CD4-positive, CD25-positive, alpha-beta regulatory T cell (primary cell): ENCODE measurements around the gene LCOR. TPM values are rescaled to one million over a fixed set of nuclear protein-coding genes. Genes with fewer than 3 reads are reported as not detected.

ENCODE experiments used
- ATAC-seq, 2 donors: fragments of 150-1000 bp; cut with Tn5 transposase; one replicate each; pipeline ENCODE4 v1.10.0; 2021; ENCODE audit warnings: low read depth in 2 of 2, moderate number of reproducible peaks in 2 of 2, moderate library complexity in 1 of 2
- DNase-seq, 3 donors: peaks; one replicate each; pipeline versions ENCODE4 v3.0.0 to v3.0.0-alpha.2; 2012 to 2022; ENCODE audit warnings: mixed read lengths in 1 of 3
- H3K27ac ChIP-seq: one replicate; pipeline ENCODE4 v1.7.0; 2013; ENCODE audit warnings: mild to moderate bottlenecking, low read length; ENCODE audit not compliant: insufficient read depth, poor library complexity, severe bottlenecking
- H3K27me3 ChIP-seq: one replicate; pipeline ENCODE4 v1.7.0; 2013; ENCODE audit warnings: low read length; ENCODE audit not compliant: control insufficient read depth, insufficient read depth
- H3K36me3 ChIP-seq: one replicate; pipeline ENCODE4 v1.7.0; 2013; ENCODE audit warnings: mild to moderate bottlenecking, low read length, moderate library complexity; ENCODE audit not compliant: control insufficient read depth, insufficient read depth
- H3K4me1 ChIP-seq: 2 replicates; pipeline ENCODE4 v1.7.0; 2013; ENCODE audit warnings: mild to moderate bottlenecking, low read length; ENCODE audit not compliant: insufficient read depth, control insufficient read depth, poor library complexity, severe bottlenecking
- H3K4me3 ChIP-seq: one replicate; pipeline ENCODE4 v1.7.0; 2013; ENCODE audit warnings: low read depth, mild to moderate bottlenecking, low read length, moderate library complexity
- H3K9me3 ChIP-seq, 2 experiments: 1 replicate in 1 of 2; 2 replicates in 1 of 2; pipeline ENCODE4 v1.7.0; 2013; ENCODE audit warnings: low read length in 2 of 2, mild to moderate bottlenecking in 1 of 2, moderate library complexity in 1 of 2; ENCODE audit not compliant: control insufficient read depth in 2 of 2
- H3K27ac Mint-ChIP-seq, 3 donors: one replicate each; pipeline ENCODE4 v1.8.0; 2020 to 2022; ENCODE audit warnings: mild to moderate bottlenecking in 3 of 3, mixed read lengths in 3 of 3, moderate library complexity in 2 of 3
- H3K27me3 Mint-ChIP-seq: one replicate; pipeline ENCODE4 v1.8.0; 2022; ENCODE audit warnings: mild to moderate bottlenecking, mixed read lengths
- H3K36me3 Mint-ChIP-seq: one replicate; pipeline ENCODE4 v1.8.0; 2020; ENCODE audit warnings: mixed read lengths
- H3K4me1 Mint-ChIP-seq, 4 donors: one replicate each; pipeline ENCODE4 v1.8.0; 2020 to 2022; ENCODE audit warnings: mixed read lengths in 4 of 4, mild to moderate bottlenecking in 1 of 4
- H3K4me3 Mint-ChIP-seq, 4 donors: one replicate each; pipeline ENCODE4 v1.8.0; 2020 to 2022; ENCODE audit warnings: mild to moderate bottlenecking in 4 of 4, mixed read lengths in 4 of 4, moderate library complexity in 3 of 4
- H3K9me3 Mint-ChIP-seq, 7 donors: one replicate each; pipeline ENCODE4 v1.8.0; 2020 to 2022; ENCODE audit warnings: mixed read lengths in 7 of 7, mild to moderate bottlenecking in 3 of 7, moderate library complexity in 2 of 7
- polyA plus RNA-seq, 4 donors: library from polyadenylated mRNA; unstranded; fragments of 300-500 nt; fragmentation: Illumina TruSeq; gene quantifications; one replicate each; pipeline ENCODE4 v1.2.3, GENCODE V29; 2021
- total RNA-seq: library from RNA; stranded (reverse); gene quantifications from one replicate; pipeline ENCODE4 v1.2.3, GENCODE V29; 2022

The LCOR gene
- total and polyA plus RNA-seq, 5 donors from 2014 or later = 12.7 to 63.1 (median 16.7) TPM

- Histone ChIP-seq H3K4me1 (no peaks in the 10 kb centered on the region), H3K36me3 (no peaks in the 10 kb centered on the region), H3K27ac (no peak overlapping the region), H3K4me3 (no peak overlapping the region), H3K9me3 (no peaks in the 10 kb centered on the region), H3K27me3 (no peaks in the 10 kb centered on the region)
- Mint-ChIP-seq H3K27me3 (no peaks in the 10 kb centered on the region), H3K4me1 (peaks cover 39 to 74% (median 44%) of the 10 kb centered on the region in 4 donors), H3K9me3 (no peaks in the 10 kb centered on the region), H3K27ac (peak overlapping the region in 1 of 3 donors; percentile 10), H3K36me3 (peaks cover 9% of the 10 kb centered on the region), H3K4me3 (peak overlapping the region in 1 of 4 donors; percentile 21)
- no peak for ATAC-seq
- no peak for DNase-seq
Observed at GRCh38 chr10:96873756-96874467, 41.8 kb downstream of the LCOR start.

DNA sequence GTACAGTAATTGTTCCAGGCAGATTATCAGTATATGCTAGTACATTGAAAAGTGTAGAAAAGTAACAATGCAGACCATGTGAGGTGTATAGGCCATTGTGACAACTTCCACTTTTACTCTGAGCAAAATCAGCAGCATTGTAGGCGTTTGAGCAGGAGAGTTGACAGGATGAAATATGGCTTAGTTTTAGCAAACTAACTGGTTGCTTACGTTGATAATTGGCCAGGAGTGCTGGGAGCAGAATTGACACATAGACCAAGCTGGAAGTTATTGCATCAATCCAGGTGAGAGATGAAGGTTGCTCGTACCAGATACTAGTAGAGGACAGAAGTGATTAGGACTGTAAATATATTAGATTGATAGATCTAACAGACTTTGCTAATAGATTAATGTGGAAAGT, 46.0 kb downstream of the LCOR start:
- Histone ChIP-seq H3K27ac (no peak overlapping the region), H3K27me3 (no peaks in the 10 kb centered on the region), H3K9me3 (no peaks in the 10 kb centered on the region), H3K36me3 (no peaks in the 10 kb centered on the region), H3K4me1 (peaks cover 3% of the 10 kb centered on the region), H3K4me3 (no peak overlapping the region)
- H3K9me3 Mint-ChIP-seq = peaks cover 0 to 4% (median 0%) of the 10 kb centered on the region in 7 donors
- no peaks in the 10 kb centered on the region for H3K27me3 Mint-ChIP-seq
- H3K4me3 Mint-ChIP-seq = peak overlapping the region in 1 of 4 donors; percentile 4
- H3K36me3 Mint-ChIP-seq = peaks cover 12% of the 10 kb centered on the region
- no peak overlapping the region for H3K27ac Mint-ChIP-seq
- ATAC-seq (no peak), DNase-seq (no peak)
- peaks cover 35 to 77% (median 55%) of the 10 kb centered on the region in 4 donors for H3K4me1 Mint-ChIP-seq

DNA sequence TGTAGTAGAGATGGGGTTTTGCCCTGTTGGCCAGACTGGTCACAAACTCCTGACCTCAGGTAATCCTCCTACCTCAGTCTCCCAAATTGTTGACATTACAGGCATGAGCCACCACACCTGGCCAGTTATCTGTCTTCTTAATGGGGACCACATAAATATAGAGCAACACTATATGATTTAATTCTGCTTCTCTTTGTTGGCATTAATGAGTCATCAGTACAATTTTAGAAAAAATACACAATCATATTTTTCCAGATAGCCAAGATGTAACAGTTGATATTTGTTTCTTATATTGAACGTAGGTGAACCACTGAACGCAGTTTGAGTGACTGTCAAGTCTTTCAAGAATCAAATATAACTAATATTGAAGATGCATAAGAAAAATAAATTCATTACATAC, 48.5 kb downstream of the LCOR start:
- Histone ChIP-seq H3K9me3 (no peaks in the 10 kb centered on the region), H3K36me3 (no peaks in the 10 kb centered on the region), H3K27me3 (no peaks in the 10 kb centered on the region), H3K4me3 (no peak overlapping the region), H3K27ac (no peak overlapping the region), H3K4me1 (peaks cover 3% of the 10 kb centered on the region)
- Mint-ChIP-seq H3K9me3 (peaks cover 0 to 4% (median 0%) of the 10 kb centered on the region in 7 donors), H3K4me3 (no peak overlapping the region), H3K27me3 (no peaks in the 10 kb centered on the region), H3K4me1 (peaks cover 32 to 69% (median 53%) of the 10 kb centered on the region in 4 donors), H3K36me3 (peaks cover 12% of the 10 kb centered on the region), H3K27ac (no peak overlapping the region)
- no peak for ATAC-seq
- no peak for DNase-seq

- no peaks in the 10 kb centered on the region for H3K4me1 ChIP-seq
- Mint-ChIP-seq H3K4me1 (peaks cover 23 to 32% (median 28%) of the 10 kb centered on the region in 4 donors), H3K27ac (no peak overlapping the region), H3K27me3 (no peaks in the 10 kb centered on the region), H3K4me3 (no peak overlapping the region), H3K9me3 (peaks cover 0 to 19% (median 9%) of the 10 kb centered on the region in 7 donors), H3K36me3 (peaks cover 42% of the 10 kb centered on the region)
- H3K36me3 ChIP-seq = peaks cover 24% of the 10 kb centered on the region
- H3K27ac ChIP-seq = no peak overlapping the region
- no peak overlapping the region for H3K4me3 ChIP-seq
- ATAC-seq = no peak
- no peaks in the 10 kb centered on the region for H3K27me3 ChIP-seq
- peaks cover 0 to 7% of the 10 kb centered on the region in 2 experiments for H3K9me3 ChIP-seq
- DNase-seq = no peak
Observed at GRCh38 chr10:96889415-96890171, 57.5 kb downstream of the LCOR start.

- Histone ChIP-seq H3K27me3 (no peaks in the 10 kb centered on the region), H3K27ac (no peak overlapping the region), H3K36me3 (peaks cover 24% of the 10 kb centered on the region), H3K9me3 (peaks cover 0 to 7% of the 10 kb centered on the region in 2 experiments), H3K4me1 (no peaks in the 10 kb centered on the region), H3K4me3 (no peak overlapping the region)
- H3K4me1 Mint-ChIP-seq = peaks cover 25 to 36% (median 32%) of the 10 kb centered on the region in 4 donors
- H3K27ac Mint-ChIP-seq = no peak overlapping the region
- H3K36me3 Mint-ChIP-seq = peaks cover 44% of the 10 kb centered on the region
- DNase-seq (no peak), ATAC-seq (no peak)
- H3K9me3 Mint-ChIP-seq = peaks cover 0 to 19% (median 9%) of the 10 kb centered on the region in 7 donors
- no peaks in the 10 kb centered on the region for H3K27me3 Mint-ChIP-seq
- H3K4me3 Mint-ChIP-seq = no peak overlapping the region
Observed at GRCh38 chr10:96890172-96890513, 58.0 kb downstream of the LCOR start.

DNA sequence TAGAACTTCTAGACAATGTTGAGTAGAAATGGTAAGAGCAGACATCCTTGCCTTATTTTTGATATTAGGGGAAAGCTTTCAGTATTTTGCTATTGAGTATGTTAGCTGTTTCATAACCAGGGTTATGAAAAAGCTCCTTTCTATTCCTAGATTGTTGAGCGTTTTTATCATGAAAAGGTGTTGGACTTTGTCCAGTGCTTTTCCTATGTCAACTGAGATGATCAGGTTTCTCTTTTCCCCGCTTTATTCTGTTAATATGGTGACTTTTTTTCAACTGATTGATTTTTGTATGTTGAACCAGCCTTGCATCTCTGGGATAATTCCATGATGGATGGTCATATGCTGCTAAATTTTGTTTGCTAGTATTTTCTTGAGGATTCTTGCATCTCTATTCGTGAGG, 58.5 kb downstream of the LCOR start:
- Histone ChIP-seq H3K27ac (no peak overlapping the region), H3K4me3 (no peak overlapping the region), H3K4me1 (no peaks in the 10 kb centered on the region), H3K27me3 (no peaks in the 10 kb centered on the region), H3K9me3 (peaks cover 0 to 7% of the 10 kb centered on the region in 2 experiments), H3K36me3 (peaks cover 24% of the 10 kb centered on the region)
- H3K27me3 Mint-ChIP-seq = no peaks in the 10 kb centered on the region
- H3K4me3 Mint-ChIP-seq = no peak overlapping the region
- peaks cover 0 to 19% (median 9%) of the 10 kb centered on the region in 7 donors for H3K9me3 Mint-ChIP-seq
- peaks cover 29 to 40% (median 35%) of the 10 kb centered on the region in 4 donors for H3K4me1 Mint-ChIP-seq
- no peak overlapping the region for H3K27ac Mint-ChIP-seq
- DNase-seq (no peak), ATAC-seq (no peak)
- H3K36me3 Mint-ChIP-seq = peaks cover 46% of the 10 kb centered on the region

GRCh38 chr10:96891840-96892239, 59.7 kb downstream of the LCOR start:
- Histone ChIP-seq H3K9me3 (peaks cover 0 to 7% of the 10 kb centered on the region in 2 experiments), H3K4me1 (no peaks in the 10 kb centered on the region), H3K27ac (no peak overlapping the region), H3K36me3 (peaks cover 17% of the 10 kb centered on the region), H3K4me3 (no peak overlapping the region), H3K27me3 (no peaks in the 10 kb centered on the region)
- Mint-ChIP-seq H3K27ac (peak overlapping the region in 1 of 3 donors; percentile 26), H3K27me3 (no peaks in the 10 kb centered on the region), H3K4me3 (no peak overlapping the region), H3K9me3 (peaks cover 0 to 19% (median 9%) of the 10 kb centered on the region in 7 donors), H3K36me3 (peaks cover 37% of the 10 kb centered on the region), H3K4me1 (peaks cover 33 to 48% (median 41%) of the 10 kb centered on the region in 4 donors)
- DNase-seq = no peak
- ATAC-seq = no peak
